ENCODE data around the gene CLIP4. TPM values are rescaled to one million over a fixed set of nuclear protein-coding genes. Genes with fewer than 3 reads are reported as not detected.

CLIP4 gene
- total RNA-seq, 1 experiment from 2014 or later, result 134 TPM

GRCh38 chr2:29227935-29228675 lies 112.9 kb downstream of the CLIP4 start:
- no peak overlapping the region for H3K4me2 ChIP-seq
- H3K27me3 ChIP-seq (ENCODE audit: insufficient read depth, low read depth), result peaks cover 40% of the 10 kb centered on the region
- intact Hi-C loops (cut with micrococcal nuclease; ENCODE audit: unreplicated experiment), result no loop called here

DNA sequence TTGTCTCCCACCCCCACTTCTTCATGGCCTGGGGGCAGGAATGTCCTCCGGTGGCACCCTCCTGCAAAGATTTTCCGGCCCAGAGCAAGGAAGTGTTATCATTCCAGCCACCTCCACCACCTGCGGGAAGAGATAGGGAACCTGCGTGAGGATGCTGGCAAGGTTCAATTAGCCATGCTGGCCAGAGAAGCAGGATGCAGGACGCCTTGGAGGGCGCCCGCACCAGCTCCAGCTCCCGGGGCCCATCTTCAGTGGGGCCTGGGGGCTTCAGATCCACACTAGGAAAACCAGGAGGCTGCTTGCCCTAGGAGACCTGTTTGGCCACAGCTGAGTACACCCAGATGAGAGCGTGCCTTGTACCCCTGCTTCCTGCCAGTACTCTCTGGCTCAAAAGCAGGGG lies 113.7 kb downstream of the CLIP4 start:
- intact Hi-C loops (cut with micrococcal nuclease; ENCODE audit: unreplicated experiment), result no loop called here
- Histone ChIP-seq H3K27ac (no peak overlapping the region), H2AFZ (no peak overlapping the region), H3K4me1 (replicated peaks; ENCODE audit: insufficient read depth) (peaks cover 22% of the 10 kb centered on the region), H3K4me3 (no peak overlapping the region), H3K9me2 (ENCODE audit: insufficient read depth) (no peaks in the 10 kb centered on the region), H3K4me2 (no peak overlapping the region), H3F3A (ENCODE audit: insufficient read depth, low read depth) (peaks cover 10% of the 10 kb centered on the region; the same call in 1 of the 2 replicates), H3K79me2 (ENCODE audit: low read depth) (no peaks in the 10 kb centered on the region), H3K9me3 (ENCODE audit: insufficient read depth, low read depth) (no peaks in the 10 kb centered on the region), H4K20me1 (ENCODE audit: insufficient read depth) (no peaks in the 10 kb centered on the region), H3K36me3 (ENCODE audit: low read depth) (no peaks in the 10 kb centered on the region), H3K27me3 (ENCODE audit: insufficient read depth, low read depth) (peaks cover 40% of the 10 kb centered on the region)
- no TSS peak for BruUV-seq (replicated peaks)
- TF ChIP-seq EZH2 (IDR thresholded peaks at IDR 0.05; ENCODE audit: low read depth), result no peak
- TF ChIP-seq, protein P1, sequence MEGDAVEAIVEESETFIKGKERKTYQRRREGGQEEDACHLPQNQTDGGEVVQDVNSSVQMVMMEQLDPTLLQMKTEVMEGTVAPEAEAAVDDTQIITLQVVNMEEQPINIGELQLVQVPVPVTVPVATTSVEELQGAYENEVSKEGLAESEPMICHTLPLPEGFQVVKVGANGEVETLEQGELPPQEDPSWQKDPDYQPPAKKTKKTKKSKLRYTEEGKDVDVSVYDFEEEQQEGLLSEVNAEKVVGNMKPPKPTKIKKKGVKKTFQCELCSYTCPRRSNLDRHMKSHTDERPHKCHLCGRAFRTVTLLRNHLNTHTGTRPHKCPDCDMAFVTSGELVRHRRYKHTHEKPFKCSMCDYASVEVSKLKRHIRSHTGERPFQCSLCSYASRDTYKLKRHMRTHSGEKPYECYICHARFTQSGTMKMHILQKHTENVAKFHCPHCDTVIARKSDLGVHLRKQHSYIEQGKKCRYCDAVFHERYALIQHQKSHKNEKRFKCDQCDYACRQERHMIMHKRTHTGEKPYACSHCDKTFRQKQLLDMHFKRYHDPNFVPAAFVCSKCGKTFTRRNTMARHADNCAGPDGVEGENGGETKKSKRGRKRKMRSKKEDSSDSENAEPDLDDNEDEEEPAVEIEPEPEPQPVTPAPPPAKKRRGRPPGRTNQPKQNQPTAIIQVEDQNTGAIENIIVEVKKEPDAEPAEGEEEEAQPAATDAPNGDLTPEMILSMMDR (conservative IDR thresholded peaks at IDR 0.05), result no peak
- DNase-seq, result no peak
- POLR2A ChIA-PET (ENCODE audit: unreplicated experiment), result no interaction called here
- CTCF ChIA-PET, result no interaction called here

More at GRCh38 chr2:29227935-29228675, 112.9 kb downstream of the CLIP4 start:
- peaks cover 7% of the 10 kb centered on the region; the same call in 1 of the 2 replicates for H3F3A ChIP-seq (ENCODE audit: insufficient read depth, low read depth)
- H3K36me3 ChIP-seq (ENCODE audit: low read depth), result no peaks in the 10 kb centered on the region
- H3K9me3 ChIP-seq (ENCODE audit: insufficient read depth, low read depth), result no peaks in the 10 kb centered on the region
- H3K4me1 ChIP-seq (replicated peaks; ENCODE audit: insufficient read depth), result peaks cover 19% of the 10 kb centered on the region
- no TSS peak for BruUV-seq (replicated peaks)
- H2AFZ ChIP-seq, result no peak overlapping the region
- H3K4me3 ChIP-seq, result no peak overlapping the region
- H3K9me2 ChIP-seq (ENCODE audit: insufficient read depth), result no peaks in the 10 kb centered on the region
- DNase-seq, result no peak
- H3K79me2 ChIP-seq (ENCODE audit: low read depth), result no peaks in the 10 kb centered on the region
- ChIA-PET POLR2A (ENCODE audit: unreplicated experiment) (no interaction called here), CTCF (interaction anchor here (0.6 kb wide), 1 partner anchor 81 kb away, joined by 12 read pairs; no protein-coding TSS in a partner anchor)
- H3K27ac ChIP-seq, result no peak overlapping the region
- no peak for TF ChIP-seq EZH2 (IDR thresholded peaks at IDR 0.05; ENCODE audit: low read depth)
- TF ChIP-seq, protein P1 (conservative IDR thresholded peaks at IDR 0.05), result no peak
- no peaks in the 10 kb centered on the region for H4K20me1 ChIP-seq (ENCODE audit: insufficient read depth)

GRCh38 chr2:29229640-29230039 lies 114.4 kb downstream of the CLIP4 start:
- no TSS peak for BruUV-seq (replicated peaks)
- H3K27me3 ChIP-seq (ENCODE audit: insufficient read depth, low read depth), result peaks cover 40% of the 10 kb centered on the region
- H2AFZ ChIP-seq, result no peak overlapping the region
- H3K4me2 ChIP-seq, result no peak overlapping the region
- no peaks in the 10 kb centered on the region for H3K9me2 ChIP-seq (ENCODE audit: insufficient read depth)
- H3K4me1 ChIP-seq (replicated peaks; ENCODE audit: insufficient read depth), result peaks cover 18% of the 10 kb centered on the region
- TF ChIP-seq, protein P1 (conservative IDR thresholded peaks at IDR 0.05), result no peak
- TF ChIP-seq EZH2 (IDR thresholded peaks at IDR 0.05; ENCODE audit: low read depth), result no peak
- ChIA-PET POLR2A (ENCODE audit: unreplicated experiment) (no interaction called here), CTCF (no interaction called here)
- intact Hi-C loops (cut with micrococcal nuclease; ENCODE audit: unreplicated experiment), result no loop called here
- no peak overlapping the region for H3K4me3 ChIP-seq
- no peaks in the 10 kb centered on the region for H3K79me2 ChIP-seq (ENCODE audit: low read depth)
- H3K9me3 ChIP-seq (ENCODE audit: insufficient read depth, low read depth), result no peaks in the 10 kb centered on the region
- no peak for DNase-seq
- no peak overlapping the region for H3K27ac ChIP-seq
- peaks cover 6% of the 10 kb centered on the region; the same call in 1 of the 2 replicates for H3F3A ChIP-seq (ENCODE audit: insufficient read depth, low read depth)
- H3K36me3 ChIP-seq (ENCODE audit: low read depth), result no peaks in the 10 kb centered on the region
- no peaks in the 10 kb centered on the region for H4K20me1 ChIP-seq (ENCODE audit: insufficient read depth)

All from PC-9 (cell line).